NCI-H187 (cell line): ENCODE measurements around the gene ETV7.
"Not testable (repeated sequence)": the region's sequence is repeated elsewhere in the genome, so short reads cannot be mapped to it uniquely, and the experiment has no call there.

Experiments
- DNase-seq, 2 experiments: peaks; one replicate each; lab custom pipeline; 2025; lab: John Stamatoyannopoulos, UW

Gene ETV7

GRCh38 chr6:36340306-36340617, 47.2 kb downstream of the ETV7 start:
- no peak for DNase-seq

- no peak for DNase-seq
These were observed 48.3 kb downstream of the ETV7 start for GRCh38 chr6:36339146-36339545.

GRCh38 chr6:36338223-36338622, 49.2 kb downstream of the ETV7 start:
- not testable (repeated sequence) for DNase-seq

- no peak for DNase-seq
These were observed 49.7 kb downstream of the ETV7 start for GRCh38 chr6:36337814-36338213.

- DNase-seq, result no peak
These were observed 50.7 kb downstream of the ETV7 start, which contains the start of gene BNIP5 for GRCh38 chr6:36336779-36337241. TSS of gene BNIP5 (minus strand) at chr6:36336888. CDS start at chr6:36330690, 6,198 bp downstream.

- DNase-seq, result no peak
These were observed 51.2 kb downstream of the ETV7 start for GRCh38 chr6:36336208-36336710.

- no peak for DNase-seq
These were observed 51.8 kb downstream of the ETV7 start for GRCh38 chr6:36335465-36336207.

- DNase-seq, result no peak
These were observed 52.5 kb downstream of the ETV7 start for GRCh38 chr6:36334832-36335459.

- no peak for DNase-seq
These were observed 53.3 kb downstream of the ETV7 start for GRCh38 chr6:36333931-36334725.

GRCh38 chr6:36333171-36333895, 54.1 kb downstream of the ETV7 start:
- DNase-seq, result no peak

GRCh38 chr6:36331381-36331780, 56.1 kb downstream of the ETV7 start:
- DNase-seq, result no peak

GRCh38 chr6:36330366-36330765, 57.1 kb downstream of the ETV7 start:
- no peak for DNase-seq

GRCh38 chr6:36329798-36330291, 57.6 kb downstream of the ETV7 start:
- DNase-seq, result no peak

- no peak for DNase-seq
These were observed 58.9 kb downstream of the ETV7 start for GRCh38 chr6:36328600-36328999.

- no peak for DNase-seq
These were observed 59.6 kb downstream of the ETV7 start for GRCh38 chr6:36327919-36328236.

GRCh38 chr6:36327226-36327918, 60.1 kb downstream of the ETV7 start:
- DNase-seq, result peak in 1 of 2 experiments; percentile 10

- DNase-seq, result no peak
These were observed 61.0 kb downstream of the ETV7 start for GRCh38 chr6:36326356-36326995.

- no peak for DNase-seq
These were observed 62.8 kb downstream of the ETV7 start for GRCh38 chr6:36324715-36325114.

GRCh38 chr6:36324191-36324590, 63.3 kb downstream of the ETV7 start:
- no peak for DNase-seq

GRCh38 chr6:36323062-36323461, 64.4 kb downstream of the ETV7 start:
- no peak for DNase-seq

- DNase-seq, result no peak
These were observed 64.9 kb downstream of the ETV7 start for GRCh38 chr6:36322591-36322990.
